Inferior parietal cortex (tissue), 1 donor: Measurements from ENCODE around the gene LPXN.

Source experiments
- DNase-seq: peaks from one replicate; pipeline ENCODE4 v3.0.0-alpha.2; 2016; ENCODE audit errors: extremely low spot score

LPXN gene

GRCh38 chr11:58575377-58576020 lies at the start of gene LPXN:
Gene LPXN, minus strand, starts transcription at chr11:58575856. Its CDS starts 84 bp downstream, at chr11:58575772.
- peak; percentile 51 for DNase-seq

GRCh38 chr11:58625086-58625485 lies 49.4 kb upstream of the LPXN start:
- DNase-seq: no peak

GRCh38 chr11:58622344-58622743 lies 46.7 kb upstream of the LPXN start, which contains the start of gene CNTF:
Gene CNTF, plus strand, starts transcription at chr11:58622665. Its CDS starts 88 bp downstream, at chr11:58622753.
- no peak for DNase-seq

- DNase-seq: no peak
These were observed 46.1 kb upstream of the LPXN start for GRCh38 chr11:58621586-58622262.

GRCh38 chr11:58617976-58618557 lies 42.4 kb upstream of the LPXN start:
- no peak for DNase-seq

GRCh38 chr11:58616594-58616993 lies 40.9 kb upstream of the LPXN start:
- peak; percentile 23 for DNase-seq

GRCh38 chr11:58615559-58615958 lies 39.9 kb upstream of the LPXN start:
- no peak for DNase-seq

- DNase-seq: no peak
These were observed 37.6 kb upstream of the LPXN start for GRCh38 chr11:58613228-58613627.

GRCh38 chr11:58609723-58610122 lies 34.1 kb upstream of the LPXN start:
- no peak for DNase-seq

- no peak for DNase-seq
These were observed 32.7 kb upstream of the LPXN start for GRCh38 chr11:58608331-58608730.

GRCh38 chr11:58606930-58607714 lies 31.5 kb upstream of the LPXN start:
- DNase-seq: no peak

GRCh38 chr11:58600510-58600909 lies 24.9 kb upstream of the LPXN start:
- DNase-seq: no peak

GRCh38 chr11:58597486-58598144 lies 22.0 kb upstream of the LPXN start:
- DNase-seq: no peak

GRCh38 chr11:58596621-58597020 lies 21.0 kb upstream of the LPXN start:
- no peak for DNase-seq

- no peak for DNase-seq
These were observed 19.2 kb upstream of the LPXN start for GRCh38 chr11:58594826-58595225.

GRCh38 chr11:58592760-58593472 lies 17.3 kb upstream of the LPXN start:
- no peak for DNase-seq

- no peak for DNase-seq
These were observed 16.0 kb upstream of the LPXN start for GRCh38 chr11:58591659-58592058.

- DNase-seq: no peak
These were observed 11.3 kb upstream of the LPXN start for GRCh38 chr11:58586998-58587397.

- DNase-seq: no peak
These were observed 6.8 kb upstream of the LPXN start for GRCh38 chr11:58582437-58582836.

- DNase-seq: no peak
These were observed 4.7 kb upstream of the LPXN start for GRCh38 chr11:58580311-58580710.
